CD4-positive, CD25-positive, alpha-beta regulatory T cell (primary cell): ENCODE results near the gene CNDP1. TPM values are rescaled to one million over a fixed set of nuclear protein-coding genes. Genes with fewer than 3 reads are reported as not detected.

Experiments used
- ATAC-seq, 2 donors: fragments of 150-1000 bp; cut with Tn5 transposase; one replicate each; pipeline ENCODE4 v1.10.0; 2021; ENCODE audit warnings: low read depth in 2 of 2, moderate number of reproducible peaks in 2 of 2, moderate library complexity in 1 of 2
- DNase-seq, 3 donors: peaks; one replicate each; pipeline versions ENCODE4 v3.0.0 to v3.0.0-alpha.2; 2012 to 2022; ENCODE audit warnings: mixed read lengths in 1 of 3
- H3K27ac ChIP-seq: one replicate; pipeline ENCODE4 v1.7.0; 2013; ENCODE audit warnings: mild to moderate bottlenecking, low read length; ENCODE audit not compliant: insufficient read depth, poor library complexity, severe bottlenecking
- H3K27me3 ChIP-seq: one replicate; pipeline ENCODE4 v1.7.0; 2013; ENCODE audit warnings: low read length; ENCODE audit not compliant: control insufficient read depth, insufficient read depth
- H3K36me3 ChIP-seq: one replicate; pipeline ENCODE4 v1.7.0; 2013; ENCODE audit warnings: mild to moderate bottlenecking, low read length, moderate library complexity; ENCODE audit not compliant: control insufficient read depth, insufficient read depth
- H3K4me1 ChIP-seq: 2 replicates; pipeline ENCODE4 v1.7.0; 2013; ENCODE audit warnings: mild to moderate bottlenecking, low read length; ENCODE audit not compliant: insufficient read depth, control insufficient read depth, poor library complexity, severe bottlenecking
- H3K4me3 ChIP-seq: one replicate; pipeline ENCODE4 v1.7.0; 2013; ENCODE audit warnings: low read depth, mild to moderate bottlenecking, low read length, moderate library complexity
- H3K9me3 ChIP-seq, 2 experiments: 1 replicate in 1 of 2; 2 replicates in 1 of 2; pipeline ENCODE4 v1.7.0; 2013; ENCODE audit warnings: low read length in 2 of 2, mild to moderate bottlenecking in 1 of 2, moderate library complexity in 1 of 2; ENCODE audit not compliant: control insufficient read depth in 2 of 2
- H3K27ac Mint-ChIP-seq, 3 donors: one replicate each; pipeline ENCODE4 v1.8.0; 2020 to 2022; ENCODE audit warnings: mild to moderate bottlenecking in 3 of 3, mixed read lengths in 3 of 3, moderate library complexity in 2 of 3
- H3K27me3 Mint-ChIP-seq: one replicate; pipeline ENCODE4 v1.8.0; 2022; ENCODE audit warnings: mild to moderate bottlenecking, mixed read lengths
- H3K36me3 Mint-ChIP-seq: one replicate; pipeline ENCODE4 v1.8.0; 2020; ENCODE audit warnings: mixed read lengths
- H3K4me1 Mint-ChIP-seq, 4 donors: one replicate each; pipeline ENCODE4 v1.8.0; 2020 to 2022; ENCODE audit warnings: mixed read lengths in 4 of 4, mild to moderate bottlenecking in 1 of 4
- H3K4me3 Mint-ChIP-seq, 4 donors: one replicate each; pipeline ENCODE4 v1.8.0; 2020 to 2022; ENCODE audit warnings: mild to moderate bottlenecking in 4 of 4, mixed read lengths in 4 of 4, moderate library complexity in 3 of 4
- H3K9me3 Mint-ChIP-seq, 7 donors: one replicate each; pipeline ENCODE4 v1.8.0; 2020 to 2022; ENCODE audit warnings: mixed read lengths in 7 of 7, mild to moderate bottlenecking in 3 of 7, moderate library complexity in 2 of 7
- polyA plus RNA-seq, 4 donors: library from polyadenylated mRNA; unstranded; fragments of 300-500 nt; fragmentation: Illumina TruSeq; gene quantifications; one replicate each; pipeline ENCODE4 v1.2.3, GENCODE V29; 2021
- total RNA-seq: library from RNA; stranded (reverse); gene quantifications from one replicate; pipeline ENCODE4 v1.2.3, GENCODE V29; 2022

The CNDP1 gene
- total and polyA plus RNA-seq, 5 donors from 2014 or later = 0.15 TPM; not detected in 4

- H3K4me3 Mint-ChIP-seq = no peak overlapping the region
- H3K27ac ChIP-seq = no peak overlapping the region
- H3K4me1 Mint-ChIP-seq = peaks cover 11 to 21% (median 17%) of the 10 kb centered on the region in 4 donors
- H3K4me1 ChIP-seq = no peaks in the 10 kb centered on the region
- no peaks in the 10 kb centered on the region for H3K27me3 ChIP-seq
- H3K27ac Mint-ChIP-seq = peak overlapping the region in 1 of 3 donors; percentile 62
- no peaks in the 10 kb centered on the region for H3K9me3 Mint-ChIP-seq
- H3K27me3 Mint-ChIP-seq = no peaks in the 10 kb centered on the region
- no peak for DNase-seq
- H3K36me3 ChIP-seq = peaks cover 89% of the 10 kb centered on the region
- ATAC-seq = no peak
- no peak overlapping the region for H3K4me3 ChIP-seq
- peaks cover 53% of the 10 kb centered on the region for H3K36me3 Mint-ChIP-seq
- H3K9me3 ChIP-seq = no peaks in the 10 kb centered on the region
Measured at GRCh38 chr18:74507097-74507881, 27.0 kb upstream of the CNDP1 start.

GRCh38 chr18:74507927-74508326, 26.4 kb upstream of the CNDP1 start:
- peaks cover 6 to 20% (median 12%) of the 10 kb centered on the region in 4 donors for H3K4me1 Mint-ChIP-seq
- Histone ChIP-seq H3K27me3 (no peaks in the 10 kb centered on the region), H3K27ac (no peak overlapping the region), H3K4me3 (no peak overlapping the region), H3K4me1 (no peaks in the 10 kb centered on the region), H3K9me3 (no peaks in the 10 kb centered on the region), H3K36me3 (peaks cover 89% of the 10 kb centered on the region)
- DNase-seq = no peak
- no peak for ATAC-seq
- H3K27ac Mint-ChIP-seq = no peak overlapping the region
- no peak overlapping the region for H3K4me3 Mint-ChIP-seq
- peaks cover 53% of the 10 kb centered on the region for H3K36me3 Mint-ChIP-seq
- no peaks in the 10 kb centered on the region for H3K27me3 Mint-ChIP-seq
- no peaks in the 10 kb centered on the region for H3K9me3 Mint-ChIP-seq

- Histone ChIP-seq H3K36me3 (peaks cover 89% of the 10 kb centered on the region), H3K4me1 (no peaks in the 10 kb centered on the region), H3K27ac (no peak overlapping the region), H3K4me3 (no peak overlapping the region), H3K27me3 (no peaks in the 10 kb centered on the region), H3K9me3 (no peaks in the 10 kb centered on the region)
- DNase-seq = no peak
- peaks cover 50% of the 10 kb centered on the region for H3K36me3 Mint-ChIP-seq
- H3K4me3 Mint-ChIP-seq = no peak overlapping the region
- H3K9me3 Mint-ChIP-seq = no peaks in the 10 kb centered on the region
- peaks cover 1 to 16% (median 10%) of the 10 kb centered on the region in 4 donors for H3K4me1 Mint-ChIP-seq
- no peak overlapping the region for H3K27ac Mint-ChIP-seq
- no peaks in the 10 kb centered on the region for H3K27me3 Mint-ChIP-seq
- ATAC-seq = no peak
Measured at GRCh38 chr18:74508366-74508765, 25.9 kb upstream of the CNDP1 start.

- no peak for ATAC-seq
- no peak overlapping the region for H3K27ac Mint-ChIP-seq
- no peaks in the 10 kb centered on the region for H3K27me3 Mint-ChIP-seq
- peaks cover 91% of the 10 kb centered on the region for H3K36me3 ChIP-seq
- no peak for DNase-seq
- H3K4me3 Mint-ChIP-seq = no peak overlapping the region
- no peak overlapping the region for H3K27ac ChIP-seq
- H3K27me3 ChIP-seq = no peaks in the 10 kb centered on the region
- H3K9me3 ChIP-seq = no peaks in the 10 kb centered on the region
- no peaks in the 10 kb centered on the region for H3K9me3 Mint-ChIP-seq
- H3K4me1 Mint-ChIP-seq = peaks cover 0 to 15% (median 10%) of the 10 kb centered on the region in 4 donors
- H3K4me3 ChIP-seq = no peak overlapping the region
- no peaks in the 10 kb centered on the region for H3K4me1 ChIP-seq
- H3K36me3 Mint-ChIP-seq = peaks cover 49% of the 10 kb centered on the region
Measured at GRCh38 chr18:74508821-74509225, 25.5 kb upstream of the CNDP1 start.

GRCh38 chr18:74509856-74510769, 24.2 kb upstream of the CNDP1 start:
- peaks cover 53% of the 10 kb centered on the region for H3K36me3 Mint-ChIP-seq
- H3K4me1 Mint-ChIP-seq = peaks cover 0 to 15% (median 10%) of the 10 kb centered on the region in 4 donors
- H3K27ac Mint-ChIP-seq = peak overlapping the region in 1 of 3 donors; percentile 70
- no peak overlapping the region for H3K4me3 ChIP-seq
- H3K27ac ChIP-seq = no peak overlapping the region
- H3K4me3 Mint-ChIP-seq = no peak overlapping the region
- DNase-seq = no peak
- no peak for ATAC-seq
- no peaks in the 10 kb centered on the region for H3K27me3 Mint-ChIP-seq
- H3K27me3 ChIP-seq = no peaks in the 10 kb centered on the region
- no peaks in the 10 kb centered on the region for H3K4me1 ChIP-seq
- H3K9me3 Mint-ChIP-seq = no peaks in the 10 kb centered on the region
- peaks cover 91% of the 10 kb centered on the region for H3K36me3 ChIP-seq
- no peaks in the 10 kb centered on the region for H3K9me3 ChIP-seq

GRCh38 chr18:74510770-74511095, 23.6 kb upstream of the CNDP1 start:
- no peak overlapping the region for H3K27ac ChIP-seq
- H3K4me1 ChIP-seq = no peaks in the 10 kb centered on the region
- H3K27ac Mint-ChIP-seq = peak overlapping the region in 1 of 3 donors; percentile 70
- H3K27me3 ChIP-seq = no peaks in the 10 kb centered on the region
- H3K9me3 Mint-ChIP-seq = no peaks in the 10 kb centered on the region
- H3K4me3 ChIP-seq = no peak overlapping the region
- no peak overlapping the region for H3K4me3 Mint-ChIP-seq
- ATAC-seq = no peak
- no peaks in the 10 kb centered on the region for H3K9me3 ChIP-seq
- H3K4me1 Mint-ChIP-seq = peaks cover 0 to 13% (median 10%) of the 10 kb centered on the region in 4 donors
- DNase-seq = no peak
- H3K36me3 Mint-ChIP-seq = peaks cover 49% of the 10 kb centered on the region
- no peaks in the 10 kb centered on the region for H3K27me3 Mint-ChIP-seq
- H3K36me3 ChIP-seq = peaks cover 94% of the 10 kb centered on the region

GRCh38 chr18:74511823-74512222, 22.5 kb upstream of the CNDP1 start:
- peaks cover 0 to 10% (median 7%) of the 10 kb centered on the region in 4 donors for H3K4me1 Mint-ChIP-seq
- DNase-seq = no peak
- no peak overlapping the region for H3K27ac Mint-ChIP-seq
- Histone ChIP-seq H3K27me3 (no peaks in the 10 kb centered on the region), H3K27ac (no peak overlapping the region), H3K4me1 (no peaks in the 10 kb centered on the region), H3K4me3 (no peak overlapping the region), H3K36me3 (peaks cover 94% of the 10 kb centered on the region), H3K9me3 (no peaks in the 10 kb centered on the region)
- H3K4me3 Mint-ChIP-seq = no peak overlapping the region
- no peaks in the 10 kb centered on the region for H3K27me3 Mint-ChIP-seq
- peaks cover 44% of the 10 kb centered on the region for H3K36me3 Mint-ChIP-seq
- no peaks in the 10 kb centered on the region for H3K9me3 Mint-ChIP-seq
- no peak for ATAC-seq
